Activated naive CD4-positive, alpha-beta T cell (primary cell): ENCODE data around the gene PMS1.
"Not testable (repeated sequence)": the region's sequence is repeated elsewhere in the genome, so short reads cannot be mapped to it uniquely, and the experiment has no call there.

Source experiments
- DNase-seq, 4 experiments: peaks; one replicate each; lab custom pipeline; 2025; lab: John Stamatoyannopoulos, UW

PMS1 gene

GRCh38 chr2:189865826-189866225 lies 81.6 kb downstream of the PMS1 start:
- DNase-seq, result no peak

DNA sequence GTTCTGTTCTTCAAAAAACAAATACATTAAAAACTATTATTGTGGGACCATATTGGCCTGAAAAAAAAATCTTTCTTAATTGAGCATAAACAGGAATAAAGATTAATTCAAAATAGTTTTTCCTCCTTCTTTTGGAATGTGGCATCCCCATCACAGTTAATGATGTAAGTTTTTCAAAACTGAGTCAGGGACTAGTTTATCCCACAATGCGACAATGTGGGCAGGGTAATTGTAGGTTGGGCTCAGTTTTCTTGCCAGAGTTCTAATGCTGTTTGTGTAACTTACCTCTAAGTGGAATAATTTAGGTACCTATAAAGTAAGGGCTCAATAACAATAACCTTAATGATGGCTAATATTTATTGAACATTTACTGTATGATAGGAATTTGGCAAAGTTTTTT lies 82.0 kb downstream of the PMS1 start:
- no peak for DNase-seq

DNA sequence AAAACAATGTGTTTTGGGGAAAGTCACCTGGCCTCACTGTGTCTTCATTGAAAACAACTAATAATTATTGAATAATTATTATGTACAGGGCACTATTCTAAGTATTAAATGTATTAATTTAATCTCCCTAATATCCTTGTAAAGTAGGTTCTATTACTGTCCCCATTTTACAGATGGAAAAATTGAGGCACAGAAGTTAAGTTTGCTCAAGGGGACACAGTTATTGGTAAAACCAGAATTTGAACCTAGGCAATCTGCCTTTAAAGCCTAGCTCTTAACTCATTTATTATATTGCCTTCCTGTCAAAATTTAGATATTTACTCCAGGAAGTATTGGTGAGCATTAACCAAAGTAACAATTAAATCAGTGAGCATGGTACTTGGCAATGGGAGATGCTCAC lies 84.6 kb downstream of the PMS1 start:
- DNase-seq, result no peak

DNA sequence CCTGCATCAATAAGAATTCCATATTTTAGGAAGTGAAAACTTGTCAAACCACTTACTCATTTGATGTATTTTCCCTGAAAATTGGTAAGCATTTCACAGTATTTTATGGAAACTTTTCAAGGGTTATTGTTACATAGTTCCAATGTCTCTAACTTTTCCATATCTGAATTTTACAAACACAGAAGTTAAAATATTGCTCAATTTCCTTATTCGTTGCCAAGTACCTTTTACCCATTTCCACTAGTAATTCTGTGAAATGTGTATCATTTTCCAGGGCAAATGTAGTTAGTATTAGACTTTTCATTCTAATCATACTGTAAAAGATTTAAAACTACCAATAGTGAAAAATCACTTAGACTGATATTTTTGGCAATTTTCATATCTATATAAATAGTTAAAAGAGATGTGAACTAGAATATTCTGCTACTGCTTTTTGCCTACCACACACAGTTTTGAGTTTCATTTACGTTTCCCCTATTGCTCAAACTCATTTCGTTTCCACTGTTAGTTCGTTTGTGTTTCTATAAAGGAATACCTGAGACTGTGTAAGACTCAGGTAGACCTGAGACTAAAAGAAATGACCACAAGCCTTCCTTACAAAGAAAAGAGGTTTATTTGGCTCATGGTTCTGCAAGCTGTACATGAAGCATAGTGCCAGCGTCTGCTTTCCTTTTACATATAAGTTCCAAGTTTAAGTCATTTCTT lies 86.3 kb downstream of the PMS1 start:
- no peak for DNase-seq

DNA sequence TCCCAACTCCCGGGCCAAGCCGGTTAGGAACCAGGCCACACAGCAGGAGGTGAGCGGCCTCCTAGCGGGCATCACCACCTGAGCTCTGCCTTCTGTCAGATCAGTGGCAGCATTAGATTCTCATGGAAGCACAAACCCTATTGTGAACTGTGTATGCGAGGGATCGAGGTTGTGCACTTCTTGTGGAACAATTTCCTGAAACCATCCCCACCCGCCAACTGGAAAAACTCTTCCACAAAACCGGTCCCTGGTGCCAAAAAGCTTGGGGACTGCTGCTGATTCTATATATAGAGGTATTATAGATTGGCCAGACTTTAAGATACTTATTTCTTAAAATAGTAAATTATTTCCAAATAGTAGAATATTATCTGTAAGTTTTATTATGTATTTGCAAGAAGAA lies 89.4 kb downstream of the PMS1 start:
- DNase-seq, result no peak

DNA sequence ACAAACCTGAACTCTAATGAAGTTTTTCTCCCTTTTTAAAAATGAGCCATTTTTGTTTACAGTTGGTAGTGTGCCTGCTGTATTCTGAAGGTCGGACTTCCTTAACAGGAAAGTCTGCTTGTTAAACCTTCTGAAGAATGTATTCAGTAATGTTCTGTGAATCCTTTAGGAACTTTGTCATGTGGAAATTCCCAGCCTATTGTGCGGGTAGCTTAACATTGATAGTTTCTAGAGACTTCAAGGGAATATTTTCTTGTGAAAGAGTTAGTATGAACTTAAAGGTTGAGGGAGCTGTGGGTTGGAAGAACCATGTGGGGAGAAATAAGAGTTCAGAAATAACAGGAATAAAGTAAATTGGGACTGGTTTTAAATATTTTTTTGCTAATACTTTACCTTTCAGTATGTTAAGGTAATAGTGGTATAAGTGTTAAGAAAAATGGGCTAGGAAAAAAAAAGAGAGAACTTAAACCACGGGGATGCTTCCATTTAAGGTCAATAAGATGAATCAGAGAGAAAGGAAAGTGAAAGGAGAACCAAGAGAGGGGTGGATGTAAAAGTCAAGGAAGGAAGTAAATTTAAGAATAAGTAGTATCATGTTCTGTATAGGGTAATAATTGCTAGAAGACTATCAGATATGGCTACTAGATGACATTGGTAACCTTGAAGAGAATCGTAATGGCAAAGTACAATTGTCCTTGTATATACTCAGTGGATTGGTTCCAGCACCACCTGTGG lies 90.5 kb downstream of the PMS1 start:
- no peak for DNase-seq

DNA sequence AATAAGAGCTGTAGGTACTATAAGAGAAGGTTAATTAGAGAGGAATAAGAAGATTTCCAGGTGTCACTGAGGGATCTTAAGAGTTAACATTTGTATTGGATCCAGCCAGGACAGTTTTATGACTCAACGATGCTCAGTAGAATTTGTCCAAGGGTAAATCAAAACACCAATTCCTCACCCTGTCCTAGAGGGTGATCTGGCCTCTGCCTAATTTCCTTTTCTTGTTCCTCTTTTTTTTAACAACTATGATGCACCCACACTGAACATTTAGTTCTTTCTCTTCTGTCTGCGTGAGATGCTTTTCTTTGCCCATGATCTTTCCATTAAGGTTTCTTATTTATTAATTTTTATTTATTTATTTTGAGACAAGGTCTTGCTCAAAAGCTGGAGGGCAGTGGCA lies 92.0 kb downstream of the PMS1 start:
- no peak for DNase-seq

DNA sequence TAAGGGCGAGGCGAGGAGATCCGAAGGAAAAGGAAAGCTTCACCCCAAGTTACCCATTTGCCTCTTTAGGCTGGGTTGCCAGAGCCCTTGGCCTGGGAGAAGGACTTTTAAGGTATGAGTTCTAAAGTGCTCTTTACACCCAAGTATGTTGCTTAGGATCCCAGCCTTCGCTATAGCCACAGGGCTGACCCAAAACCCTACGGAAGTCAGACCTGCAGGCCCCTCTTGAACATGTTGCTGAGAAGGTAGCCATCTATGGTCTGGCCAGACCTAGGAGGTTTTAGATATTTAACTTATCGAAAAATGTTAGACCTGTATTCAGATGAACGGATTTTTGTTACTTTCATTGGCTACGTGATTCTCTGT lies 95.4 kb downstream of the PMS1 start:
- no peak for DNase-seq

GRCh38 chr2:189880429-189880828 lies 96.2 kb downstream of the PMS1 start:
- no peak for DNase-seq

GRCh38 chr2:189880832-189881492 lies 96.7 kb downstream of the PMS1 start:
- DNase-seq, result no peak

- DNase-seq, result no peak
Measured at GRCh38 chr2:189885368-189885767, 101.1 kb downstream of the PMS1 start.

DNA sequence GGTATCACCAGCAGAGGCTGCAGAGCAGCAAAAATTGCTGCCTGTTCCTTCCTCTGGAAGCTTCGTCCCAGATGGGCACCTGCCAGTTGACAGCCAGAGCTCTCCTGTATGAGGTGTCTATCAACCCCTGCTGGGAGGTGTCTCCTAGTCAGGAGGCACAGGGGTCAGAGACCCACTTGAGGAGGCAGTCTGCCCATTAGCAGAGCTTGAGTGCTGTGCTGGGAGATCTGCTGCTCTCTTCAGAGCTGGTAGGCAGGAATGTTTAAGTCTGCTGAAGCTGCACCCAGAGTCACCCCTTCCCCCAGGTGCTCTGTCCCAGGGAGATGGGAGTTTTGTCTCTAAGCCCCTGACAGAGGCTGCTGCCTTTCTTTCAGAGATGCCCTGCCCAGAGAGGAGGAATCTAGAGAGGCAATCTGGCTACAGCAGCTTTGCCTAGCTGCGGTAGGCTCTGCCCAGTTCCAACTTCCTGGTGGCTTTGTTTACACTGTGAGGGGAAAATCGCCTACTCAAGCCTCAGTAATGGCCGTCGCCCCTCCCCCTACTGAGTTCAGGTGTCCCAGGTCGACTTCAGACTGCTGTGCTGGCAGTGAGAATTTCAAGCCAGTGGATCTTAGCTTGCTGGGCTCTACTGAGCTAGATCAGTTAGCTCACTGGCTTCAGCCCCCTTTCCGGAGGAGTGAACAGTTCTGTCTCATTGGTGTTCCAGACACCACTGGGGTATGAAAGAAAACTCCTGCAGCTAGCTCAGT lies 108.5 kb downstream of the PMS1 start:
- not testable (repeated sequence) for DNase-seq

- no peak for DNase-seq
Measured at GRCh38 chr2:189896809-189897208, 112.6 kb downstream of the PMS1 start.

GRCh38 chr2:189899101-189899500 lies 114.9 kb downstream of the PMS1 start:
- DNase-seq, result no peak

DNA sequence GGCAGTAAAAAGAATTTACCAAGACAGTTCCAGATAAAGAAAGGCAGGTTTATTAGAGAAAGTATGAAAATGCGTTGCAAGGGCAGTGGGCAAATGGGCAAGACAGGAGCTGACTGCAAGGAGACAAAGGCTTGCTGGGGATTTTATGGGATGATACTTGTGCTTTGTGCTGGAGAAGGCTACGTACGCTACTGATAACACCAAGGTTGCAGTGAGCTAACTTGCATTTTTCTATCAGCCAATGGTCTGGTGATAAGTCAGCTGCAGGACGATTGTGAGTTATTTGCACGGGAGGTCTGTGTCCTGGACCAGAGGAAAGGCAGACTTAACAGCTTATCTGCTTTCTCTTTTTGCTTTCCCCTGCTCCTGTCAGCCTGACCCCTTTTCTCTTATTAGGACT lies 116.5 kb downstream of the PMS1 start:
- no peak for DNase-seq

DNA sequence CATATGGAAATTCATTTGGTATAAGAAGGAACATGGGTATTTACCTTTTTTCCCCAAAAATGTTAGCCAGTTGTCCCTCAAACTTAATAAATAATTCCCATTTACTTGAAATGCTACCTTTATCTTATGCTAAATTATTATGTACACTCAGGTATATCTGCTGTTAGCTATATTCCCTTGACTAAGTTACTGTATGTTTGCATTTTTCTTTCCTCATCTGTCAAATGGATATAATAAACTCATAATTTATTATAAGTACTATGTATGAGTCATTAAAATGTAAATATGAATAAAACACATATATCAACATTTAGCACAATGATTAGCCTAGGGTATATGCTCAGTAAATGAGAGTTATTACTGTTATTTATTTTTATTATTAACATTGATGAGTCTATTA lies 117.4 kb downstream of the PMS1 start:
- no peak for DNase-seq

DNA sequence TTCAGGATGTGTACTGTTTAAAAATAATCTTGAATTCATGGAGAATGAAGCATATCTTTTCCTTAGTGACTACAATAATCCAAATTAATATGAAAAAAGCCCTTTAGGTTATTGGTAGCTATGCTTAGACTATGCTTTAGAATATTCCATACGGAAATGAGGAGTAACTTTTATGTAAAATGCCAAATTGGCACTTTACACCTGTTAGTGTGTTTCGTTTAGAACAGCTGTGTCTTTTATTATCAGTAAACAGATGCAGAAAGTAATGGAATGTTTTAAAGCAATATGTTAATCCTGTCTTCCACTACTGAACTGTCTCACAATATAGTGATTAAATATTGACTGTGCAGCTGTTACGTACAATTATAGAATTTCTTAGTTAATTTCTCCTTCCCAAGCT lies 129.6 kb downstream of the PMS1 start:
- DNase-seq, result no peak

- DNase-seq, result no peak
Measured at GRCh38 chr2:189916651-189917050, 132.4 kb downstream of the PMS1 start.
